ENCODE data around the gene RPL32. TPM values are rescaled to one million over a fixed set of nuclear protein-coding genes. Genes with fewer than 3 reads are reported as not detected.

Gene RPL32
- total RNA-seq, 1 experiment from 2014 or later, result 794 TPM

DNA sequence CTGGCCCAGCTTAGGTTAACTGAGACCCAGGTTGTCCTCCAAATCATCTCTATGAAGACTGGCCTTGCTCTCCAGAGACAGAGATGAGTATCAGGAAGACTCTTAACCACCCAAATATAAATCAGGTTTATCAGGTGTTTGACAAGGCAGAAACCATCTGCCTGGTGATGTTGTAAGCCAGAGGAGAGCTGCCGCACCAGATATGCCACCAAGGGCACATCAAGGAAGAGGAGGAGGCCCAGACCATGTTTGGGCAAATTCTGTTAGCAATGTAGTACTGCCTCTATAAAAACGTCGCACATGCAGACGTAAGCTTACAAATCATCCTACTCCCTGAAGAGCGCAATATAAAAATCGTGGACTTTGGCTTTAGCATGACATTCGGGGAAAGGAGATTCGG is 21.0 kb upstream of the RPL32 start:
- ATAC-seq (no peak), DNase-seq (ENCODE audit: low read depth, low spot score) (no peak)
- no peak overlapping the region for H3K27ac ChIP-seq (ENCODE audit: low read length)
- no peaks in the 10 kb centered on the region for H3K27me3 ChIP-seq (ENCODE audit: control insufficient read depth, insufficient read depth, low read length)
- POLR2A ChIA-PET, result interaction anchor here (0.6 kb wide), 1 partner anchor 9 kb away, joined by 3 read pairs; no protein-coding TSS in a partner anchor
- no peaks in the 10 kb centered on the region for H3K36me3 ChIP-seq (ENCODE audit: control insufficient read depth, insufficient read depth, low read length)
- TF ChIP-seq SIN3A (IDR thresholded peaks at IDR 0.05; ENCODE audit: borderline replicate concordance, insufficient read depth, low read depth, low read length), result no peak
- TF ChIP-seq, protein P1, sequence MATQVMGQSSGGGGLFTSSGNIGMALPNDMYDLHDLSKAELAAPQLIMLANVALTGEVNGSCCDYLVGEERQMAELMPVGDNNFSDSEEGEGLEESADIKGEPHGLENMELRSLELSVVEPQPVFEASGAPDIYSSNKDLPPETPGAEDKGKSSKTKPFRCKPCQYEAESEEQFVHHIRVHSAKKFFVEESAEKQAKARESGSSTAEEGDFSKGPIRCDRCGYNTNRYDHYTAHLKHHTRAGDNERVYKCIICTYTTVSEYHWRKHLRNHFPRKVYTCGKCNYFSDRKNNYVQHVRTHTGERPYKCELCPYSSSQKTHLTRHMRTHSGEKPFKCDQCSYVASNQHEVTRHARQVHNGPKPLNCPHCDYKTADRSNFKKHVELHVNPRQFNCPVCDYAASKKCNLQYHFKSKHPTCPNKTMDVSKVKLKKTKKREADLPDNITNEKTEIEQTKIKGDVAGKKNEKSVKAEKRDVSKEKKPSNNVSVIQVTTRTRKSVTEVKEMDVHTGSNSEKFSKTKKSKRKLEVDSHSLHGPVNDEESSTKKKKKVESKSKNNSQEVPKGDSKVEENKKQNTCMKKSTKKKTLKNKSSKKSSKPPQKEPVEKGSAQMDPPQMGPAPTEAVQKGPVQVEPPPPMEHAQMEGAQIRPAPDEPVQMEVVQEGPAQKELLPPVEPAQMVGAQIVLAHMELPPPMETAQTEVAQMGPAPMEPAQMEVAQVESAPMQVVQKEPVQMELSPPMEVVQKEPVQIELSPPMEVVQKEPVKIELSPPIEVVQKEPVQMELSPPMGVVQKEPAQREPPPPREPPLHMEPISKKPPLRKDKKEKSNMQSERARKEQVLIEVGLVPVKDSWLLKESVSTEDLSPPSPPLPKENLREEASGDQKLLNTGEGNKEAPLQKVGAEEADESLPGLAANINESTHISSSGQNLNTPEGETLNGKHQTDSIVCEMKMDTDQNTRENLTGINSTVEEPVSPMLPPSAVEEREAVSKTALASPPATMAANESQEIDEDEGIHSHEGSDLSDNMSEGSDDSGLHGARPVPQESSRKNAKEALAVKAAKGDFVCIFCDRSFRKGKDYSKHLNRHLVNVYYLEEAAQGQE (IDR thresholded peaks at IDR 0.05; ENCODE audit: insufficient read depth in 1 of 2, low read depth in 2 of 2, low read length in 1 of 2), result no peak
- no peak for TF ChIP-seq POLR2AphosphoS5 (IDR thresholded peaks at IDR 0.05; ENCODE audit: low read depth, low read length)
- no peak for TF ChIP-seq TCF7L2 (IDR thresholded peaks at IDR 0.05; ENCODE audit: low read depth, low read length)
- TF ChIP-seq, protein P2, sequence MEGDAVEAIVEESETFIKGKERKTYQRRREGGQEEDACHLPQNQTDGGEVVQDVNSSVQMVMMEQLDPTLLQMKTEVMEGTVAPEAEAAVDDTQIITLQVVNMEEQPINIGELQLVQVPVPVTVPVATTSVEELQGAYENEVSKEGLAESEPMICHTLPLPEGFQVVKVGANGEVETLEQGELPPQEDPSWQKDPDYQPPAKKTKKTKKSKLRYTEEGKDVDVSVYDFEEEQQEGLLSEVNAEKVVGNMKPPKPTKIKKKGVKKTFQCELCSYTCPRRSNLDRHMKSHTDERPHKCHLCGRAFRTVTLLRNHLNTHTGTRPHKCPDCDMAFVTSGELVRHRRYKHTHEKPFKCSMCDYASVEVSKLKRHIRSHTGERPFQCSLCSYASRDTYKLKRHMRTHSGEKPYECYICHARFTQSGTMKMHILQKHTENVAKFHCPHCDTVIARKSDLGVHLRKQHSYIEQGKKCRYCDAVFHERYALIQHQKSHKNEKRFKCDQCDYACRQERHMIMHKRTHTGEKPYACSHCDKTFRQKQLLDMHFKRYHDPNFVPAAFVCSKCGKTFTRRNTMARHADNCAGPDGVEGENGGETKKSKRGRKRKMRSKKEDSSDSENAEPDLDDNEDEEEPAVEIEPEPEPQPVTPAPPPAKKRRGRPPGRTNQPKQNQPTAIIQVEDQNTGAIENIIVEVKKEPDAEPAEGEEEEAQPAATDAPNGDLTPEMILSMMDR (IDR thresholded peaks at IDR 0.05), result no peak
- no peaks in the 10 kb centered on the region for H3K9me3 ChIP-seq (ENCODE audit: control insufficient read depth, insufficient read depth, low read depth, low read length)
- intact Hi-C loops (cut with micrococcal nuclease; ENCODE audit: unreplicated experiment) (loop anchor here (10.0 kb wide), 1 partner anchor 132 kb away; no protein-coding TSS in a partner anchor), in situ Hi-C loops (cut with HindIII; ENCODE audit: low pct_unique_long_range_greater_than_20kb, low sequenced_read_pairs) (no loop called here)
- no TSS peak for BruUV-seq (replicated peaks)
- CTCF ChIA-PET, result no interaction called here
- no peak overlapping the region for H3K4me3 ChIP-seq (ENCODE audit: low read depth in 2 of 2, low read length in 2 of 2)
- no peaks in the 10 kb centered on the region for H3K4me1 ChIP-seq (ENCODE audit: control insufficient read depth, insufficient read depth, low read length)

DNA sequence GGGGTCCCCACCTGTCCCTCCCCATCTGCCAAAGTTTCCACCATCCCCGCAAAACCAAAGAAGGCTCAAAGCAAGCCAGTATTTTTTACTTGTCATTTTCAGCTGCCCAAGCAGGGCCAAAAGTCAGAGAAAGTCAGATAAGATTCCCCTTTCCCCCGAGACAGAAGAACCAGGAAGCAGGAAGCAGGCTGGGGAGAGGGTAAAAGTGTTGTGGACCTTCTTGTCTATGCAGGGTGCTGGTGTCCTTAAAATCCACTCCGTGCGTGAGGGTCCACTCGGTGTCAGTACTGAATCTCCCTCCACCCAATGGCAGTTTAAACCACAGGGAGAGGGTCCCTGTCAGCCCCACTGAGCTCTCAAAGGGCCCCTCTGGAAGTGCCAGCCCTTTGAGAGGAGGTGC is 20.2 kb upstream of the RPL32 start:
- no peak for TF ChIP-seq POLR2AphosphoS5 (IDR thresholded peaks at IDR 0.05; ENCODE audit: low read depth, low read length)
- TF ChIP-seq, protein P1 (IDR thresholded peaks at IDR 0.05; ENCODE audit: insufficient read depth in 1 of 2, low read depth in 2 of 2, low read length in 1 of 2), result no peak
- ChIA-PET POLR2A (no interaction called here), CTCF (no interaction called here)
- Histone ChIP-seq H3K27ac (ENCODE audit: low read length) (no peak overlapping the region), H3K36me3 (ENCODE audit: control insufficient read depth, insufficient read depth, low read length) (no peaks in the 10 kb centered on the region), H3K4me3 (ENCODE audit: low read depth in 2 of 2, low read length in 2 of 2) (no peak overlapping the region), H3K9me3 (ENCODE audit: control insufficient read depth, insufficient read depth, low read depth, low read length) (no peaks in the 10 kb centered on the region), H3K4me1 (ENCODE audit: control insufficient read depth, insufficient read depth, low read length) (no peaks in the 10 kb centered on the region), H3K27me3 (ENCODE audit: control insufficient read depth, insufficient read depth, low read length) (no peaks in the 10 kb centered on the region)
- in situ Hi-C loops (cut with HindIII; ENCODE audit: low pct_unique_long_range_greater_than_20kb, low sequenced_read_pairs) (no loop called here), intact Hi-C loops (cut with micrococcal nuclease; ENCODE audit: unreplicated experiment) (loop anchor here (10.0 kb wide), 1 partner anchor 133 kb away; no protein-coding TSS in a partner anchor)
- BruUV-seq (replicated peaks), result no TSS peak
- ATAC-seq, result no peak
- DNase-seq (ENCODE audit: low read depth, low spot score), result no peak

Data from Panc1 (cell line).